Loucy (cell line): ENCODE data around the gene PTOV1.

ENCODE experiments used
- EZH2phosphoT487 ChIP-seq: fragments of 200-600 bp; IDR thresholded peaks from 2 replicates; pipeline ENCODE4 v1.6.1; 2018; ENCODE audit warnings: antibody characterized with exemption, mild to moderate bottlenecking, moderate library complexity, borderline replicate concordance
- TF ChIP-seq, protein P1 (sequence below): fragments of 200-600 bp; sonication (generic); conservative IDR thresholded peaks from 2 replicates; pipeline ENCODE4 v1.5.1; 2014; ENCODE audit warnings: mild to moderate bottlenecking, antibody characterized with exemption, low read length

DNA sequence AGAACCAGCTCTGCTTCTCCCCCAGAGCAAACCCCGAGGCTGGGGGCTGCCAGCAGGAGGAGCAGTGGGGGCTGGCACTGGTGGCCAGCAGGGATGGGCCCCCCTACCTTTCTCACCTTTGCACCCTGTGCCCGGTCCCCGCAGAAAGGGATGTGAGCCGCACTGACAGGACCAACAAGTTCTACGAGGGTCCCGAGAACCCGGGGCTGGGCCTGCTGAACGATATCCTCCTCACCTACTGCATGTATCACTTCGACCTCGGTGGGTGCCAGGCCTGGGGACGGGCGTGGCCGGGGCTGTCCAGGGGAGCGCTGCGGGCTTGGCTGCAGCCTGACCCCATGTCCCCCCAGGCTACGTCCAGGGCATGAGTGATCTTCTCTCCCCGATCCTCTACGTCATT is 33.1 kb downstream of the PTOV1 start:
- TF ChIP-seq, protein P1, sequence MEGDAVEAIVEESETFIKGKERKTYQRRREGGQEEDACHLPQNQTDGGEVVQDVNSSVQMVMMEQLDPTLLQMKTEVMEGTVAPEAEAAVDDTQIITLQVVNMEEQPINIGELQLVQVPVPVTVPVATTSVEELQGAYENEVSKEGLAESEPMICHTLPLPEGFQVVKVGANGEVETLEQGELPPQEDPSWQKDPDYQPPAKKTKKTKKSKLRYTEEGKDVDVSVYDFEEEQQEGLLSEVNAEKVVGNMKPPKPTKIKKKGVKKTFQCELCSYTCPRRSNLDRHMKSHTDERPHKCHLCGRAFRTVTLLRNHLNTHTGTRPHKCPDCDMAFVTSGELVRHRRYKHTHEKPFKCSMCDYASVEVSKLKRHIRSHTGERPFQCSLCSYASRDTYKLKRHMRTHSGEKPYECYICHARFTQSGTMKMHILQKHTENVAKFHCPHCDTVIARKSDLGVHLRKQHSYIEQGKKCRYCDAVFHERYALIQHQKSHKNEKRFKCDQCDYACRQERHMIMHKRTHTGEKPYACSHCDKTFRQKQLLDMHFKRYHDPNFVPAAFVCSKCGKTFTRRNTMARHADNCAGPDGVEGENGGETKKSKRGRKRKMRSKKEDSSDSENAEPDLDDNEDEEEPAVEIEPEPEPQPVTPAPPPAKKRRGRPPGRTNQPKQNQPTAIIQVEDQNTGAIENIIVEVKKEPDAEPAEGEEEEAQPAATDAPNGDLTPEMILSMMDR = no peak
- TF ChIP-seq EZH2phosphoT487 = no peak
